OCI-LY1 (cell line): ENCODE measurements around the gene CCDC167.

ENCODE experiments used
- H2AFZ ChIP-seq: fragments of 200-600 bp; sonication (generic), shearing (Covaris generic); 2 replicates; pipeline ENCODE4 v1.6.0; 2014; ENCODE audit warnings: antibody characterized with exemption, mild to moderate bottlenecking, low read length
- H3F3A ChIP-seq: fragments of 200-600 bp; sonication (generic), shearing (Covaris generic); 2 replicates; pipeline ENCODE4 v1.6.0; 2014; ENCODE audit warnings: mild to moderate bottlenecking, antibody characterized with exemption, low read length, moderate library complexity; ENCODE audit not compliant: insufficient read depth
- H3K27ac ChIP-seq: fragments of 200-600 bp; sonication (generic); 2 replicates; pipeline ENCODE4 v1.5.1; 2014; ENCODE audit warnings: low read length, mixed run types, mild to moderate bottlenecking, low read depth; ENCODE audit not compliant: poor library complexity, severe bottlenecking
- H3K27me3 ChIP-seq: fragments of 200-600 bp; sonication (generic); 2 replicates; pipeline ENCODE4 v1.6.0; 2014; ENCODE audit warnings: antibody characterized with exemption, mild to moderate bottlenecking, low read length, moderate library complexity; ENCODE audit not compliant: insufficient read depth
- H3K36me3 ChIP-seq: fragments of 200-600 bp; sonication (generic); 2 replicates; pipeline ENCODE4 v1.6.1; 2014; ENCODE audit warnings: mild to moderate bottlenecking, antibody characterized with exemption, low read length, moderate library complexity, mixed read lengths; ENCODE audit not compliant: insufficient read depth
- H3K4me1 ChIP-seq: fragments of 200-600 bp; sonication (generic); 2 replicates; pipeline ENCODE4 v1.5.1; 2014; ENCODE audit warnings: mild to moderate bottlenecking, low read length, moderate library complexity; ENCODE audit not compliant: insufficient read depth, severe bottlenecking
- H3K4me2 ChIP-seq: fragments of 200-600 bp; sonication (generic), shearing (Covaris generic); 2 replicates; pipeline ENCODE4 v1.6.1; 2014; ENCODE audit warnings: low read length
- H3K4me3 ChIP-seq: fragments of 200-600 bp; sonication (generic); 2 replicates; pipeline ENCODE4 v1.5.1; 2014; ENCODE audit warnings: low read length, low read depth, mild to moderate bottlenecking, mixed read lengths; ENCODE audit not compliant: poor library complexity, severe bottlenecking
- H3K79me2 ChIP-seq: fragments of 200-600 bp; shearing (Covaris generic); 2 replicates; pipeline ENCODE4 v1.6.1; 2016; ENCODE audit warnings: mixed run types, low read length, mixed read lengths; ENCODE audit not compliant: insufficient read depth
- H3K9ac ChIP-seq: fragments of 200-600 bp; sonication (generic), shearing (Covaris generic); 2 replicates; pipeline ENCODE4 v1.6.1; 2014; ENCODE audit warnings: mild to moderate bottlenecking, low read length, mixed read lengths
- H3K9me2 ChIP-seq: fragments of 200-600 bp; sonication (generic), shearing (Covaris generic); 2 replicates; pipeline ENCODE4 v1.6.1; 2014; ENCODE audit warnings: low read depth, mild to moderate bottlenecking, low read length, mixed read lengths
- H3K9me3 ChIP-seq: fragments of 200-600 bp; shearing (Covaris generic); 2 replicates; pipeline ENCODE4 v1.6.1; 2014; ENCODE audit warnings: low read length, mixed read lengths
- H4K20me1 ChIP-seq: fragments of 200-600 bp; sonication (generic), shearing (Covaris generic); 2 replicates; pipeline ENCODE4 v1.6.0; 2016; ENCODE audit warnings: mild to moderate bottlenecking, low read length; ENCODE audit not compliant: insufficient read depth
- EZH2 ChIP-seq: fragments of 200-600 bp; sonication (generic), shearing (Covaris generic); IDR thresholded peaks from 2 replicates; pipeline ENCODE4 v1.8.0; 2017; ENCODE audit warnings: borderline replicate concordance, mixed run types, mild to moderate bottlenecking, antibody characterized with exemption, low read length, moderate library complexity, mixed read lengths
- TF ChIP-seq, protein P1 (sequence below): fragments of 200-600 bp; sonication (generic), shearing (Covaris generic); IDR thresholded peaks from 2 replicates; pipeline ENCODE4 v1.5.1; 2017; ENCODE audit warnings: mild to moderate bottlenecking, antibody characterized with exemption, low read length, moderate library complexity, mixed read lengths

Gene CCDC167

DNA sequence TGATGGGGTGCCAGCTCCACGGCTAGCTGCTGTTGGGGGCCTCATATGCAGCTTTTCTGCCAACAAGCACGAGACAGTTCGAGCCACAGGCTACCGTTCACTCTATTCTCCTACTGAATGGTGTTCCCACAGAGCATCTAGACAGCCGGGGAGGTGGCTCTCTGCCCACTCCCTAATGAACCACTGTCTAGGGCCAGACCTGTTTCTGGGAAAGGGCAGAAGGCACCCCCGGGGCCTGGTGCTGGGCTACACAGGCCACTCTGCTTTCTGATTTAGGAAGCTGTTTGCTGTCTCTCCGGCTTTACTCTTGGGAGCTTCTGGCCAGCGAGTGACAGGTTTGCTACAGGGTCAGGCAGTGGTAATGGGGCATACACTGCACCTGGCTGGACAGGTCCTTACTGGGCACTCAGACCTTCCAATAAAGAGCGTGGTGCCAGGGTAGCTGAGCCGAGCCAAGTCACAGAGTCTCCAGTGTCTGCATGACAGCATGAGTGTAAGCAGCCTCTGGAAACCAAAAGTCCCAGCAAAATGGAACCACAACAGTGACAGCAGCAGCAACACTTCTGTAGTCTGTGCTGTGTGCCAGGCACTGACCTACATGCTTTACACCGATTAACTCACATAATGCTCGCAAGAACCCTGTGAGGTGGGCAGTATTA is 8.4 kb downstream of the CCDC167 start:
- no peak overlapping the region for H3K4me2 ChIP-seq
- TF ChIP-seq, protein P1, sequence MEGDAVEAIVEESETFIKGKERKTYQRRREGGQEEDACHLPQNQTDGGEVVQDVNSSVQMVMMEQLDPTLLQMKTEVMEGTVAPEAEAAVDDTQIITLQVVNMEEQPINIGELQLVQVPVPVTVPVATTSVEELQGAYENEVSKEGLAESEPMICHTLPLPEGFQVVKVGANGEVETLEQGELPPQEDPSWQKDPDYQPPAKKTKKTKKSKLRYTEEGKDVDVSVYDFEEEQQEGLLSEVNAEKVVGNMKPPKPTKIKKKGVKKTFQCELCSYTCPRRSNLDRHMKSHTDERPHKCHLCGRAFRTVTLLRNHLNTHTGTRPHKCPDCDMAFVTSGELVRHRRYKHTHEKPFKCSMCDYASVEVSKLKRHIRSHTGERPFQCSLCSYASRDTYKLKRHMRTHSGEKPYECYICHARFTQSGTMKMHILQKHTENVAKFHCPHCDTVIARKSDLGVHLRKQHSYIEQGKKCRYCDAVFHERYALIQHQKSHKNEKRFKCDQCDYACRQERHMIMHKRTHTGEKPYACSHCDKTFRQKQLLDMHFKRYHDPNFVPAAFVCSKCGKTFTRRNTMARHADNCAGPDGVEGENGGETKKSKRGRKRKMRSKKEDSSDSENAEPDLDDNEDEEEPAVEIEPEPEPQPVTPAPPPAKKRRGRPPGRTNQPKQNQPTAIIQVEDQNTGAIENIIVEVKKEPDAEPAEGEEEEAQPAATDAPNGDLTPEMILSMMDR: no peak
- TF ChIP-seq EZH2: no peak
- H3K27me3 ChIP-seq: no peaks in the 10 kb centered on the region
- no peaks in the 10 kb centered on the region for H3K36me3 ChIP-seq
- no peaks in the 10 kb centered on the region for H3K9me3 ChIP-seq
- H2AFZ ChIP-seq: no peak overlapping the region
- no peak overlapping the region for H3K27ac ChIP-seq
- no peaks in the 10 kb centered on the region for H3K79me2 ChIP-seq
- no peaks in the 10 kb centered on the region for H3K9me2 ChIP-seq
- H4K20me1 ChIP-seq: no peaks in the 10 kb centered on the region
- H3K4me3 ChIP-seq: no peak overlapping the region
- H3K9ac ChIP-seq: no peak overlapping the region
- no peaks in the 10 kb centered on the region for H3F3A ChIP-seq
- peaks cover 8% of the 10 kb centered on the region for H3K4me1 ChIP-seq

DNA sequence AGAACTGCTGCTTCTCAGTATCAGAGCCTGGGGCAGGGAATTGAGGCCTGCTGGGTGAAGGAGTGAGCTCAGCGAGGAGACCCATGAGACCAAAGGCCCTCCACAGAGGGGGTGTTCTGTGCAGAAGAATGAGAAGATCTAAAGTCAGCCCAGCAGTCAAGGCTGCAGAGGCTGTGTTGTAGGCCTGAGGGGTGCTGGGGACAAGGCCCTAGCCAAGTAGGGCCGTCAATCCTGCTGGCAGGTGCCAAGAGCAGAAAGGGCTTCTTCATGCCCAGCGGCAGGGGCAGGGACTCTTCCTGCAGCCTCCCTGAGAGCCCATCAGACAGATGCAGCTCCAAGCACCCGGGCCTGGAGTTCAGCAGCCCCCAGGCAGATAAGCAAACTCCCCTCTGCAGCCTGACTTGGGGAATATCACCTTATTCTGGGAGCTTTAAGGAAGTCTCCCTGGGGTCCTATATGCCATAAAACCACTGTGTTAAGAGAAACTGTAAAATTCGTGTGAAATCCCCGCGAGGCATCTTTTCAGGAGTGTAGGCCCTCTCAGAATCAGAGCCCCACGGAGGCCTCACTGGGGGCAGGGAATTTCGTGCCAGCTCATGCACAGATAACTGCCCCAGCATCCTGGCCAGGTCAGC is 9.0 kb downstream of the CCDC167 start:
- no peaks in the 10 kb centered on the region for H3K79me2 ChIP-seq
- H3K4me2 ChIP-seq: no peak overlapping the region
- no peak for TF ChIP-seq EZH2
- TF ChIP-seq, protein P1: no peak
- no peaks in the 10 kb centered on the region for H4K20me1 ChIP-seq
- H3K27me3 ChIP-seq: no peaks in the 10 kb centered on the region
- no peak overlapping the region for H3K4me3 ChIP-seq
- no peaks in the 10 kb centered on the region for H3K9me3 ChIP-seq
- H3K9me2 ChIP-seq: no peaks in the 10 kb centered on the region
- H3F3A ChIP-seq: no peaks in the 10 kb centered on the region
- H3K9ac ChIP-seq: no peak overlapping the region
- H3K36me3 ChIP-seq: no peaks in the 10 kb centered on the region
- peaks cover 8% of the 10 kb centered on the region for H3K4me1 ChIP-seq
- no peak overlapping the region for H2AFZ ChIP-seq
- H3K27ac ChIP-seq: no peak overlapping the region

DNA sequence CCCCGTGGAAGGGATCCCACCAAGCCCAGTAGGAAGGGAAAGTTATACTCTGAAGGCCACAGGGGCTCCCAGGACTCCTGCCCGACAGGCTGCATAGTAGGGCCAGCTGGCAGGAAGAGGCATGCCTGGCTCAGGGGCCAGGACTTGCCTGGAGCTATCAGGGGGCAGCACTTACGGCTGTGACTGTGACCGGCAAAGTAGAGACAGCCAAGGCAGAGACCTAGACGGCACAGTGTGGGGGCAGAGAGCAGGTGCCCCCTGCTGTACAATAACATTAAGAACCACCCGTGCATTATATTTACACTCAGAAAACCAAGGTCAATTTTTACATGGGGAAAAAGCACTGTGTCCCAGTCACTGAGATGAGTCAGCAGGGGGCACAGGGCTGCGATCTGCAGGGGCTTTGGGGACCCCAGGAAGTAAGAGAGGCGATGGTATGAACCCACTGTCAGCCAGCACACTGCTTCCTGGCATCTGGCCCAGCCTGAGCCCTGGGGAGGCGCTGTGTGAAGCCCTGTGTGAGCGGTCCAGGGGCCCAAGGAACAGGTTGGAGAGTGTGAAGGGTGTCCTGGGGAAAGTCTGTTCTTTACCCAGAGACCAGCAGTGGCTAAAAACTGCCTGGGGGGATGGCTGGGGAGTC is 9.9 kb downstream of the CCDC167 start:
- Histone ChIP-seq H3K9ac (no peak overlapping the region), H4K20me1 (no peaks in the 10 kb centered on the region), H3K79me2 (no peaks in the 10 kb centered on the region), H3K4me2 (no peak overlapping the region), H3K9me2 (no peaks in the 10 kb centered on the region), H2AFZ (no peak overlapping the region), H3K36me3 (no peaks in the 10 kb centered on the region), H3K4me3 (no peak overlapping the region), H3K4me1 (peaks cover 8% of the 10 kb centered on the region), H3K27me3 (no peaks in the 10 kb centered on the region), H3F3A (no peaks in the 10 kb centered on the region), H3K9me3 (no peaks in the 10 kb centered on the region), H3K27ac (no peak overlapping the region)
- TF ChIP-seq, protein P1: peak; percentile 58
- TF ChIP-seq EZH2: no peak
